ENCODE data around the gene PLCXD3. TPM values are rescaled to one million over a fixed set of nuclear protein-coding genes. Genes with fewer than 3 reads are reported as not detected.

The PLCXD3 gene
- total and polyA plus RNA-seq, 10 of the 15 experiments (the other 5 are each of a cell fraction or from before 2014, with no cell fraction given): not detected

- 0% methylated on average over 3 of the region's 3 CpGs for WGBS (ENCODE audit: insufficient coverage, insufficient replicate concordance, low lambda C conversion rate, missing lambda C conversion rate)
- in situ Hi-C loops (cut with MboI): no loop called here
Measured at GRCh38 chr5:41559184-41559583, 48.8 kb upstream of the PLCXD3 start.

More at GRCh38 chr5:41559184-41559583, 48.8 kb upstream of the PLCXD3 start:
- Histone ChIP-seq H3K9me3 (replicated peaks; ENCODE audit: control insufficient read depth, insufficient read depth, low read length) (no peaks in the 10 kb centered on the region), H4K20me1 (ENCODE audit: control insufficient read depth, insufficient read depth) (no peaks in the 10 kb centered on the region), H3K27ac (ENCODE audit: control insufficient read depth, insufficient read depth) (no peak overlapping the region), H3K36me3 (ENCODE audit: control insufficient read depth in 2 of 2, insufficient read depth in 2 of 2, low read length in 1 of 2) (no peaks in the 10 kb centered on the region), H3K79me2 (ENCODE audit: control insufficient read depth, insufficient read depth, low read length) (no peaks in the 10 kb centered on the region), H3K4me1 (ENCODE audit: control insufficient read depth, insufficient read depth, low read length) (no peaks in the 10 kb centered on the region), H3K4me3 (no peak overlapping the region), H3K4me2 (ENCODE audit: control insufficient read depth, insufficient read depth) (no peak overlapping the region), H3K27me3 (replicated peaks in 1 of 2; ENCODE audit: control insufficient read depth in 2 of 2, insufficient read depth in 2 of 2, low read length in 1 of 2) (no peaks in the 10 kb centered on the region), H2AFZ (ENCODE audit: control insufficient read depth, low read depth, low read length) (no peak overlapping the region), H3K9ac (ENCODE audit: control insufficient read depth, insufficient read depth, low read length) (no peak overlapping the region)
- TF ChIP-seq HSF1 (IDR thresholded peaks at IDR 0.05; ENCODE audit: low read depth, low read length): no peak
- no peak for TF ChIP-seq DPF2 (IDR thresholded peaks at IDR 0.05)
- no peak for TF ChIP-seq TCF12 (IDR thresholded peaks at IDR 0.05; ENCODE audit: low read depth, low read length)
- TF ChIP-seq ETV6 (conservative IDR thresholded peaks at IDR 0.05 in 1 of 2, IDR thresholded peaks at IDR 0.05 in 1 of 2; ENCODE audit: borderline replicate concordance in 1 of 2, low read depth in 1 of 2): no peak
- TF ChIP-seq CBX3 (IDR thresholded peaks at IDR 0.05; ENCODE audit: borderline replicate concordance, low read depth): no peak
- no peak for TF ChIP-seq USF2 (IDR thresholded peaks at IDR 0.05; ENCODE audit: borderline replicate concordance, low read depth, low read length)
- TF ChIP-seq, protein P1, sequence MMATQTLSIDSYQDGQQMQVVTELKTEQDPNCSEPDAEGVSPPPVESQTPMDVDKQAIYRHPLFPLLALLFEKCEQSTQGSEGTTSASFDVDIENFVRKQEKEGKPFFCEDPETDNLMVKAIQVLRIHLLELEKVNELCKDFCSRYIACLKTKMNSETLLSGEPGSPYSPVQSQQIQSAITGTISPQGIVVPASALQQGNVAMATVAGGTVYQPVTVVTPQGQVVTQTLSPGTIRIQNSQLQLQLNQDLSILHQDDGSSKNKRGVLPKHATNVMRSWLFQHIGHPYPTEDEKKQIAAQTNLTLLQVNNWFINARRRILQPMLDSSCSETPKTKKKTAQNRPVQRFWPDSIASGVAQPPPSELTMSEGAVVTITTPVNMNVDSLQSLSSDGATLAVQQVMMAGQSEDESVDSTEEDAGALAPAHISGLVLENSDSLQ (IDR thresholded peaks at IDR 0.05): no peak
- no peak for TF ChIP-seq BACH1 (IDR thresholded peaks at IDR 0.05; ENCODE audit: borderline replicate concordance)
- TF ChIP-seq CEBPB (IDR thresholded peaks at IDR 0.05; ENCODE audit: borderline replicate concordance in 1 of 2, low read depth in 2 of 2, low read length in 2 of 2): no peak
- TF ChIP-seq, protein P2, sequence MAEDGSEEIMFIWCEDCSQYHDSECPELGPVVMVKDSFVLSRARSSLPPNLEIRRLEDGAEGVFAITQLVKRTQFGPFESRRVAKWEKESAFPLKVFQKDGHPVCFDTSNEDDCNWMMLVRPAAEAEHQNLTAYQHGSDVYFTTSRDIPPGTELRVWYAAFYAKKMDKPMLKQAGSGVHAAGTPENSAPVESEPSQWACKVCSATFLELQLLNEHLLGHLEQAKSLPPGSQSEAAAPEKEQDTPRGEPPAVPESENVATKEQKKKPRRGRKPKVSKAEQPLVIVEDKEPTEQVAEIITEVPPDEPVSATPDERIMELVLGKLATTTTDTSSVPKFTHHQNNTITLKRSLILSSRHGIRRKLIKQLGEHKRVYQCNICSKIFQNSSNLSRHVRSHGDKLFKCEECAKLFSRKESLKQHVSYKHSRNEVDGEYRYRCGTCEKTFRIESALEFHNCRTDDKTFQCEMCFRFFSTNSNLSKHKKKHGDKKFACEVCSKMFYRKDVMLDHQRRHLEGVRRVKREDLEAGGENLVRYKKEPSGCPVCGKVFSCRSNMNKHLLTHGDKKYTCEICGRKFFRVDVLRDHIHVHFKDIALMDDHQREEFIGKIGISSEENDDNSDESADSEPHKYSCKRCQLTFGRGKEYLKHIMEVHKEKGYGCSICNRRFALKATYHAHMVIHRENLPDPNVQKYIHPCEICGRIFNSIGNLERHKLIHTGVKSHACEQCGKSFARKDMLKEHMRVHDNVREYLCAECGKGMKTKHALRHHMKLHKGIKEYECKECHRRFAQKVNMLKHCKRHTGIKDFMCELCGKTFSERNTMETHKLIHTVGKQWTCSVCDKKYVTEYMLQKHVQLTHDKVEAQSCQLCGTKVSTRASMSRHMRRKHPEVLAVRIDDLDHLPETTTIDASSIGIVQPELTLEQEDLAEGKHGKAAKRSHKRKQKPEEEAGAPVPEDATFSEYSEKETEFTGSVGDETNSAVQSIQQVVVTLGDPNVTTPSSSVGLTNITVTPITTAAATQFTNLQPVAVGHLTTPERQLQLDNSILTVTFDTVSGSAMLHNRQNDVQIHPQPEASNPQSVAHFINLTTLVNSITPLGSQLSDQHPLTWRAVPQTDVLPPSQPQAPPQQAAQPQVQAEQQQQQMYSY (CRISPR knock-in tag; IDR thresholded peaks at IDR 0.05): no peak
- no peak for TF ChIP-seq MYB (IDR thresholded peaks at IDR 0.05; ENCODE audit: borderline replicate concordance, low read depth, low read length)
- TF ChIP-seq CBFB (IDR thresholded peaks at IDR 0.05; ENCODE audit: low read depth): no peak
- TF ChIP-seq SRF (IDR thresholded peaks at IDR 0.05; ENCODE audit: low read depth in 2 of 2, low read length in 2 of 2): no peak
- TF ChIP-seq TBL1XR1 (IDR thresholded peaks at IDR 0.05; ENCODE audit: low read depth, low read length): no peak
- no peak for TF ChIP-seq YY1 (IDR thresholded peaks at IDR 0.05; ENCODE audit: low read depth, low read length)
- POLR2A ChIA-PET: no interaction called here
- CTCF ChIA-PET: no interaction called here
- no peak for FAIRE-seq
- intact Hi-C loops (cut with micrococcal nuclease; ENCODE audit: unreplicated experiment): no loop called here
- SMC1A ChIA-PET (ENCODE audit: uncharacterized antibody, unreplicated experiment): interaction anchor here (0.6 kb wide), 1 partner anchor 120 kb away, joined by 3 read pairs; no protein-coding TSS in a partner anchor
- ATAC-seq: no peak
- BruUV-seq (replicated peaks): no TSS peak
- no peak for DNase-seq (ENCODE audit: low read depth, low spot score)
- RAD21 ChIA-PET (ENCODE audit: unreplicated experiment): no interaction called here
